IPS-18a (cell line): ENCODE data around the gene ZNF100.
A peak's percentile ranks its signal among the peaks of the same experiment; 100 is the strongest.
"Not testable (repeated sequence)": the region's sequence is repeated elsewhere in the genome, so short reads cannot be mapped to it uniquely, and the experiment has no call there.

Source experiments
- H3K27ac ChIP-seq: one replicate; pipeline ENCODE4 v1.5.1; 2013; ENCODE audit warnings: low read length
- H3K27me3 ChIP-seq: one replicate; pipeline ENCODE4 v1.6.1; 2013; ENCODE audit warnings: mild to moderate bottlenecking, low read length; ENCODE audit not compliant: control insufficient read depth, insufficient read depth
- H3K36me3 ChIP-seq: one replicate; pipeline ENCODE4 v1.6.1; 2013; ENCODE audit warnings: low read depth, low read length; ENCODE audit not compliant: control insufficient read depth
- H3K4me1 ChIP-seq: one replicate; pipeline ENCODE4 v1.6.1; 2013; ENCODE audit warnings: low read depth, low read length; ENCODE audit not compliant: control insufficient read depth
- H3K4me3 ChIP-seq: one replicate; pipeline ENCODE4 v1.5.1; 2013; ENCODE audit warnings: low read length
- H3K9ac ChIP-seq: one replicate; pipeline ENCODE4 v1.6.1; 2013; ENCODE audit warnings: mild to moderate bottlenecking, low read length, moderate library complexity
- H3K9me3 ChIP-seq: one replicate; pipeline ENCODE4 v1.6.1; 2013; ENCODE audit warnings: low read depth, low read length; ENCODE audit not compliant: control insufficient read depth

ZNF100 gene

DNA sequence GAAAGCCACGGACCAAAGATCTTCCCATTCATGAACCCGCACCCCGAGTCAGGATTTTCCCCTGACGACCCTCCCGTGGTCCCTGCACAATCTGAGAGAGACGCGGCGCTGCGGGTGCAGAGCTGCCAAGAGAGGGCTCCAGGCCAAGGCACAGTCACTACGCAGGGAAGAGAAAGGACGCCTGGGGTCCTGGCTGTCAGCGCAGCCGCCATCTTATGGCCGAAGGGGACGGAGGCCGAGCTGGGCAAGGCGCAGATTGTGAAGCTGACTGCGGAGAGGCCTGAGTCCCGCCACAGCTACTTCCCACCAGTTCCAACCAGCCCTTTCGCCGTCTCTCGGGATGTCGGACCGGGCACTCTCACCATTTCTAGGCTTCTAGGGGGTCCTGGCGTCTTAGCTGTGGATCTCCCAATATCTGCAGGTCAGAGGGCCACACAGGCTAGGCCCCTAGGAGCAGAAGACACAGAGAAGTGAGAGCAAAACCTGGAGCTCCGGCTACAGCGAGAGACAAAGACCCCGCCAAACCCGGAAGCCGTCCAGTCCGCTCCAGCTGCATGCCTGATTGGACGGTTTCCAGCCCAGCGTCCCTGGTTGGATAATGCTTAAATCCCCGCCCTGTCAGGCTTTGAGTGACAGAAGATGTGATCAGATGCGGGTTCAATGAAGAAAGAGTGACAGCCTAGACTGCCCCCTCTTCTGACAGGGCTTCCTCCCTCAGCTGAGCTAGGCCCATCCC is at the start of gene ZNF100:
Gene ZNF100, minus strand, starts transcription at position 515 of the 736 bp plus-strand sequence. Its CDS starts 150 bp downstream, at position 365.
- peak within 1 kb of the TSS; percentile 89 for H3K4me3 ChIP-seq
- H3K9ac ChIP-seq, result peak within 1 kb of the TSS; percentile 90
- H3K27ac ChIP-seq, result peak within 1 kb of the TSS; percentile 63
- H3K36me3 ChIP-seq, result peaks cover 21% of the 10 kb centered on the region
- H3K4me1 ChIP-seq, result no peaks in the 10 kb centered on the region
- no peaks in the 10 kb centered on the region for H3K27me3 ChIP-seq
- peaks cover 5% of the 10 kb centered on the region for H3K9me3 ChIP-seq

DNA sequence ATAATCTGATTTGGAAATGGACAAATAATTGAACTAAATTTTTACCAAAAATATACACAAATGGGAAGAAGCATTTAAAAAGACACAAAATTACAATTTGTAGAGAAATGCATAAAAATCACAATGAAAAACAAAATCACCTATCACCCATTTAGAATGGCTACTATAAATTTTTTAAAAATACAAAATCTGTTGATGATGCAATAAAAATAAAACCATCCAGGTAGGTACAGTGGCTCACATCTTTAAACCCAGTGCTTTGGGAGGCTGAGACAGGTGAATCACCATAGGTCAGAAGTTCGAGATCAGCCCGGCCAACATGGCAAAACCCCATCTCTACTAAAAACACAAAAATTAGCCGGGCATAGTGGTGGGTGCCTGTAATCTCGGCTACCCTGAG is 45.1 kb upstream of the ZNF100 start:
- no peaks in the 10 kb centered on the region for H3K4me1 ChIP-seq
- H3K27ac ChIP-seq, result no peak overlapping the region
- H3K27me3 ChIP-seq, result no peaks in the 10 kb centered on the region
- no peak overlapping the region for H3K9ac ChIP-seq
- no peak overlapping the region for H3K4me3 ChIP-seq
- peaks cover 78% of the 10 kb centered on the region for H3K36me3 ChIP-seq
- peaks cover 77% of the 10 kb centered on the region for H3K9me3 ChIP-seq

DNA sequence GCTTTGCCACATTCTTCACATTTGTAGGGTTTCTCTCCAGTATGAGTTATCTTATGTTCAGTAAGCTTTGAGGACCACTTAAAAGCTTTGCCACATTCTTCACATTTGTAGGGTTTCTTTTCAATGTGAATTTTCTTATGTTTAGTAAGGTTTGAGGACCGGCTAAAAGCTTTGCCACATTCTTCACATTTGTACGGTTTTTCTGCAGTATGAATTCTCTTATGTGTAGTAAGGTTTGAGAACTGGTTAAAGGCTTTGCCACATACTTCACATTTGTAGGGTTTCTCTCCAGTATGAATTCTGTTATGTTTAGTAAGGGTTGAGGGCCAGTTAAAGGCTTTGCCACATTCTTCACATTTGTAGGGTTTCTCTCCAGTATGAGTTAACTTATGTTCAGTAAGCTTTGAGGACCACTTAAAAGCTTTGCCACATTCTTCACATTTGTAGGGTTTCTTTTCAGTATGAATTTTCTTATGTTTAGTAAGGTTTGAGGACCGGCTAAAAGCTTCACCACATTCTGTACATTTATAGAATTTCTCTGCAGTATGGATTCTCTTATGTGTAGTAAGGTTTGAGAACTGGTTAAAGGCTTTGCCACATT is 41.1 kb upstream of the ZNF100 start:
- Histone ChIP-seq H3K9me3 (peaks cover 81% of the 10 kb centered on the region), H3K36me3 (peaks cover 45% of the 10 kb centered on the region)
- H3K4me1 ChIP-seq, H3K27ac ChIP-seq, H3K9ac ChIP-seq, H3K27me3 ChIP-seq, H3K4me3 ChIP-seq: not testable (repeated sequence)

DNA sequence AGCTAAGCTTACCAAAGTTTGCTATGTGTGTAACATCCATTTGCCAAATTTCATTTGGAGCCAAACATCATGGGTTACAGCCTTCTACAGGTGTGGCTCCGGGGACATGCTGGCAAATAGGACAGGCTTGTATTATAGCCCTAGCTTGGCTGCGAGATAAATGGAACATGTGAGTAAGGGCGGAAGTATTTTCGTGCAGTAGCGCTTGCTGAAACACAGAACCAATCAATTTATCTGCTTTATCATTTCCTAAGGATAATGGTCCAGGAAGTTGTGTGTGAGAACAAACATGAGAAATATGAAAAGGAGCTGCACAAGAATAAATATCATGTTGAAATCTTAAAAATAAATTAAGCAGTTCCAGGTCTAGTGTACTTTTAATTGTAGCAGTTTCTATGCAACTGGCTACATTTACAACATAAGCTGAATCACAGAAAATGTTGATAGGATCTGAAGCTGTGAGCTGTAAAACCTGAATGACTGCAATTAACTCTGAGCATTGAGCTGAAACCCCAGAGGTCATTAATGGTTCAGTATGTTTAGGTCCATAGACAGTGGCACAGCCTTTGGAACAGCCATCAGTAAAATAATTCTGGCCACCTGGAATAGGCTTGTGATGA is 22.2 kb upstream of the ZNF100 start:
- Histone ChIP-seq H3K4me1 (no peaks in the 10 kb centered on the region), H3K4me3 (no peak overlapping the region), H3K9me3 (peaks cover 41% of the 10 kb centered on the region), H3K9ac (no peak overlapping the region), H3K27ac (no peak overlapping the region), H3K36me3 (no peaks in the 10 kb centered on the region), H3K27me3 (no peaks in the 10 kb centered on the region)

DNA sequence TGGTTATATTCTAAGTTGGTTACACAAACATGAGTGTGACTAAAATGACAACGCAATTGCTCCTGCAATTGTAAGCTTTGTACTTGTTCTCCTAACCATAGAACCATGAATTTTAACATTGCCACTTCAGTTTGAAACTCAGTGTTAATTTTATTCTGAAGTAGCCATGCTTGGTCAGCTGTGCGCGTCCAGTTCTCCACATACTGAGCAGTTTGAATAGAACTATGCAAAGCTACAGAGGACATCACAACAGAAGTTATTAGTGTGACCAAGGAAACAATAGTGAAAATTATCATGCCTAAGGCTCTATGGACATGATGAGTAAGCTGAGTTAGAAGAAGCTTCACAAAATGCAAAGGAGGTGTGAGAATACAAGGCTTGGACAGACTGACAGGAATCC is 19.6 kb upstream of the ZNF100 start:
- H3K9me3 ChIP-seq, result peaks cover 34% of the 10 kb centered on the region

DNA sequence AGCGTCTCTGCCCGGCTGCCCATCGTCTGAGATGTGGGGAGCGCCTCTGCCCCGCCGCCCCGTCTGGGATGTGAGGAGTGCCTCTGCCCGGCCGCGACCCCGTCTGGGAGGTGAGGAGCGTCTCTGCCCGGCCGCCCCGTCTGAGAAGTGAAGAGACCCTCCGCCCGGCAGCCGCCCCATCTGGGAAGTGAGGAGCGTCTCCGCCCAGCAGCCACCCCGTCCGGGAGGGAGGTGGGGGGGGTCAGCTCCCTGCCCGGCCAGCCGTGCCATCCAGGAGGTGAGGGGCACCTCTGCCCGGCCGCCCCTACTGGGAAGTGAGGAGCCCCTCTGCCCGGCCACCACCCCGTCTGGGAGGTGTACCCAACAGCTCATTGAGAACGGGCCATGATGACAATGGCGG is 8.4 kb upstream of the ZNF100 start:
- H3K9me3 ChIP-seq, result peaks cover 19% of the 10 kb centered on the region
- H3K4me1 ChIP-seq, H3K27me3 ChIP-seq, H3K4me3 ChIP-seq, H3K27ac ChIP-seq, H3K9ac ChIP-seq, H3K36me3 ChIP-seq: not testable (repeated sequence)

More for the DNA sequence above, 19.6 kb upstream of the ZNF100 start:
- H3K4me1 ChIP-seq, result no peaks in the 10 kb centered on the region
- H3K9ac ChIP-seq, result no peak overlapping the region
- no peaks in the 10 kb centered on the region for H3K27me3 ChIP-seq
- H3K36me3 ChIP-seq, result no peaks in the 10 kb centered on the region
- H3K27ac ChIP-seq, result no peak overlapping the region
- no peak overlapping the region for H3K4me3 ChIP-seq

DNA sequence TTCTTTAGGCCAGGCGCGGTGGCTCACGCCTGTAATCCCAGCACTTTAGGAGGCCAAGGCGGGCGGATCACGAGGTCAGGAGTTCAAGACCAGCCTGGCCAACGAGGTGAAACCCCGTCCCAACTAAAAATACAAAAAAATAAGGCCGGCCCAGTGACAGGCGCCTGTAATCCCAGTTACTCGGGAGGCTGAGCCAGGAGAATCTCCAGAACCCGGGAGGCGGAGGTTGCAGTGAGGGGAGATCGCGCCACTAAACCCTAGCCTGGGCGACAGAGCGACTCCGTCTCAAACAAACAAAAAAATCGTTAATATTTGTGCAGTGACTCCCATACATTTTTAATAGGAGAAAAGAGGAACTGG is 694 bp downstream of the ZNF100 start:
- not testable (repeated sequence) for H3K9me3 ChIP-seq, H3K27me3 ChIP-seq, H3K4me1 ChIP-seq
- peak overlapping the region; percentile 89 for H3K4me3 ChIP-seq
- peak overlapping the region; percentile 63 for H3K27ac ChIP-seq
- peak overlapping the region; percentile 90 for H3K9ac ChIP-seq
- H3K36me3 ChIP-seq, result peaks cover 27% of the 10 kb centered on the region

DNA sequence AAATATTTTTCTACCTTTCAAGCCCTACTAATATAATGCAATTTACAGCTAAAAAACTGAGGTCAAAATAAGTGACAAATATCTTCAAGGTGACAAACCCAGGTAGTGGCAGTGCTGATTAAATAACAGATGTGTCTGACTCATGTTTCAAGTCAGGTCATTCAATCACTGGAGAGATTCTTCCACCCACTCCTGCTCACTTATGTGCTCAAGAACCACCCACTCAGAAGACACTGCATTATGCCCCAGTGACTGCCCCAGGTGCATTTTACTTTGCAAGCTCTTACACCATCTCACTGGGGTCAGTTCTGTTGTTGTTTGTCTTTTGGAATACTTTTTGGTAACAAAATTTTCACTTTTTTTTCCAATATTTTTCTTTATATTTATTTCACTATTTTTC is 2.2 kb downstream of the ZNF100 start:
- H3K36me3 ChIP-seq, result peaks cover 38% of the 10 kb centered on the region

DNA sequence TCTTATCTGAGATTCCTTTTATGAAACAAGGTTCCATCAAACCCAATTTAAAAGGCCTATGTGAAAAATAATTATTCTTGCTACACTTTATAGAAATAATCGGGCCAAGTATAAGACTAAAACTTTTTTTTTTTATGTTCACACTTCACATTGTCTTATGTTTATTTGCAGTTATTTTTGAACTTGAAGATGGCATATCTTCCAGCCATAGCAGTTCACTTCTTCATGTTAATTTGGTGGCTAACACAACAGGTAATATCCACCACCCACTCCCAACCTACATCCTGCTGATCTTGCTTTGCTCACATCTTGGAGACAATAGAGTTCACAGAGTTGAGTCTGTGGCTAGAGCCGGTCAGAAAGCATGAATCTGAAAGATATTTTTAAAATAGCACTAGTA is 5.8 kb downstream of the ZNF100 start:
- not testable (repeated sequence) for H3K4me3 ChIP-seq, H3K27me3 ChIP-seq, H3K9me3 ChIP-seq, H3K27ac ChIP-seq, H3K4me1 ChIP-seq, H3K9ac ChIP-seq
- H3K36me3 ChIP-seq, result peaks cover 51% of the 10 kb centered on the region

More for the DNA sequence above, 2.2 kb downstream of the ZNF100 start:
- no peak overlapping the region for H3K9ac ChIP-seq
- H3K4me3 ChIP-seq, result no peak overlapping the region
- H3K27me3 ChIP-seq, result no peaks in the 10 kb centered on the region
- H3K4me1 ChIP-seq, result no peaks in the 10 kb centered on the region
- H3K9me3 ChIP-seq, result peaks cover 14% of the 10 kb centered on the region
- H3K27ac ChIP-seq, result no peak overlapping the region

DNA sequence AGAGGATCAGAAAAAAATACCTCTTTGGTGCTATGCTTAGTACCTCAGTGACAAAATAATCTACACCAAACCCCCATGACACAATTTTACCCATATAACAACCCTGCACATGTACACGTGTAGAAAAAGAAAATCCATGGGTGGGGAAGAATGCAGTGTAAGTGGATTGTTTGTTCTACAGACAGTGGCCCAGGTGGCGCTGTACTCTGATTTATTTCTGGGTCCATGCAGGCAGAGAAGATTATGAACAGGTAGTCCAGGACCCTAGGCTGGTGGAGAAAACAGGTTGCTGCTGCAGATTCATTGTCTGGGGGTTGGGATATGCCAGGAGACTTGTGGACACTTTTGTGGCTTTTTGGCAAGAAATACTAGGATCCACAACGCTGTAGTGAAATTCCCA is 9.1 kb downstream of the ZNF100 start:
- H3K4me3 ChIP-seq, result no peak overlapping the region
- no peak overlapping the region for H3K27ac ChIP-seq
- H3K9ac ChIP-seq, result no peak overlapping the region
- peaks cover 36% of the 10 kb centered on the region for H3K36me3 ChIP-seq
- H3K4me1 ChIP-seq, result no peaks in the 10 kb centered on the region
- peaks cover 9% of the 10 kb centered on the region for H3K9me3 ChIP-seq
- no peaks in the 10 kb centered on the region for H3K27me3 ChIP-seq

DNA sequence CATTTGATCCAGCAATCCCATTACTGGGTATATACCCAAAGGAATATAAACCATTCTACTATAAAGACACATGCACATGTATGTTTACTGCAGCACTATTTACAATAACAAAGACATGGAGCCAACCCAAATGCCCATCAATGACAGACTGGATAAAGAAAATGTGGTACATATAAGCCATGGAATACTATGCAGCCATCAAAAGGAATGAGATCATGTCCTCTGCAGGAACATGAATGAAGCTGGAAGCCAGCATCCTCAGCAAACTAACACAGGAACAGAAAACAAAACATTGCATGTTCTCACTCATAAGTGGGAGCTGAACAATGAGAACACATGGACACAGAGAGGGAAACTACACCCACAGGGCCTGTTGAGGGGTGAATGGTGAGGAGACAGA is 11.8 kb downstream of the ZNF100 start:
- not testable (repeated sequence) for H3K4me3 ChIP-seq, H3K4me1 ChIP-seq, H3K9me3 ChIP-seq, H3K27ac ChIP-seq, H3K9ac ChIP-seq, H3K27me3 ChIP-seq
- H3K36me3 ChIP-seq, result peaks cover 21% of the 10 kb centered on the region

DNA sequence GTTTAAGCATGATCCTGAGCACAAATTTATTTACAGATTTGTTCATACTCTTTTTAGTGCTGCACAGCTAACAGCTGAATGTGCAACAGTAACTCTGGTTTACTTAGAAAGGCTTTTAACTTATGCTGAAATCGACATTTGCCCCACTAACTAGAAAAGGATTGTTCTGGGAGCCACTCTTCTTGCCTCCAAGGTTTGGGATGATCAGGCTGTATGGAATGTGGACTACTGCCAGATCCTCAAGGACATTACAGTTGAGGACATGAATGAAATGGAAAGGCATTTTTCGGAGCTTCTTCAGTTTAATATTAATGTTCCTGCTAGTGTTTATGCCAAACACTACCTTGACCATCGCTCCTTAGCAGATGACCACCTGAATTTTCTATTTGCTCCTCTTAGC is 16.0 kb downstream of the ZNF100 start:
- Histone ChIP-seq H3K4me3 (no peak overlapping the region), H3K4me1 (no peaks in the 10 kb centered on the region), H3K9me3 (no peaks in the 10 kb centered on the region), H3K27me3 (no peaks in the 10 kb centered on the region), H3K27ac (no peak overlapping the region), H3K9ac (no peak overlapping the region), H3K36me3 (peaks cover 12% of the 10 kb centered on the region)
